GM18519 (cell line): ENCODE data around the gene RNF212B.

Experiments
- ATAC-seq: cut with Tn5 transposase; IDR thresholded peaks from one replicate; pipeline ENCODE4 v1.9.1; 2021; ENCODE audit warnings: mild to moderate bottlenecking, moderate library complexity; ENCODE audit not compliant: unreplicated experiment, low FRiP score

RNF212B gene

GRCh38 chr14:23286902-23287479 is 49.3 kb downstream of the RNF212B start:
- no peak for ATAC-seq

GRCh38 chr14:23294734-23295561 is 57.2 kb downstream of the RNF212B start:
- no peak for ATAC-seq

DNA sequence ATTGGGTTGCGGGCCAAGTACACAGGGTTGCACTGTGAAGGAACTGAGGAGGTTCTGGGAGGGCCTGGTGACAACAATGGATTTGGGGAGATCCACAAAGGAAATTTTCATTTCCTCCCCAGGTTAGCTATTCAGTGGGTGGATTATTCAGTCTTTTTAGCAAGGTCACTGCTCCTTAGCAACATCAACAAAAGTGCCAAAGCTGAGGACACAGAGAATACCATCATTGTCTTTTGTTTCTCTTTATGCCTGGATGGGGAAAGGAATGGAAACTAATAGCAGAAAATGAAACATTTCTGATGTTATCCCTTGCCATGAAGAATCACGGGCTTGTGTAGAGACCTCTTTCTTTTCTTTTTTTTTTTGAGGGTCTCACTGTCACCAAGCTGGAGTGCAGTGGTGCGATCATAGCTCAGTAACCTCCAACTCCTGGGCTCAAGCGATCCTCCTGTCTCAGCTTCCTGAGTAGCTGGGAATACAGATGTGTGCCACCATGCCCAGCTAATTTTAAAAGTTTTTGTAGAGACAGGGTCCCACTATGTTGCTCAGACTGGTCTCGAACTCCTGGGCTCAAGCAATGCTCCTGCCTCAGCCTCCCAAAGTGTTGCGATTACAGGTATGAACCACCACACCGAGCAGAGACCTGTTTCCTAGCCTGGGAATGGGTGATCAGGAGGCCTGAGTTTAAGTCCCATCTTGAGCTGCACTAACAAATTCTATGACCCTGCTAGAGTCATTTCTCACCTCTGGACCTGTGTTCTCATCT is 58.5 kb downstream of the RNF212B start:
- ATAC-seq, result no peak

DNA sequence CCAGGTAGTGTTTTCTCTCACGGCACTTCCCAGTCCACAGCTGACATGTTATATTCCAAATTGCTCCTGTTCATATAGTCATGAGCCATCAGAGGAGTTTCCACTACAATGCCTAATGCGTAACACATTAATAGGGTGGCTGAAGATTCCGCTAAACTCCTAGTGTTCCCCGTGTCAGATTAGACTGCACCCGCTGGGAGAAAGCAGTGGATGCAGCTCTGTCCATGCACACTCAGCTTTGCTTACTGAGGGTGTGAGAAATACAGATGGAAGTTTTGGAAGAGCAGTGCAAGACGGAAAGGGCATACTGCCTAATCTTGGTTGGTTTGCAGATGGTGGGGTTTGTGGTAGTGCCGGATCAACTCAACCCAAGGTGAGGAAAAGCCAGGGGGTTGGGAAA is 59.4 kb downstream of the RNF212B start:
- no peak for ATAC-seq

- no peak for ATAC-seq
Observed at GRCh38 chr14:23297611-23298277, 60.0 kb downstream of the RNF212B start.

DNA sequence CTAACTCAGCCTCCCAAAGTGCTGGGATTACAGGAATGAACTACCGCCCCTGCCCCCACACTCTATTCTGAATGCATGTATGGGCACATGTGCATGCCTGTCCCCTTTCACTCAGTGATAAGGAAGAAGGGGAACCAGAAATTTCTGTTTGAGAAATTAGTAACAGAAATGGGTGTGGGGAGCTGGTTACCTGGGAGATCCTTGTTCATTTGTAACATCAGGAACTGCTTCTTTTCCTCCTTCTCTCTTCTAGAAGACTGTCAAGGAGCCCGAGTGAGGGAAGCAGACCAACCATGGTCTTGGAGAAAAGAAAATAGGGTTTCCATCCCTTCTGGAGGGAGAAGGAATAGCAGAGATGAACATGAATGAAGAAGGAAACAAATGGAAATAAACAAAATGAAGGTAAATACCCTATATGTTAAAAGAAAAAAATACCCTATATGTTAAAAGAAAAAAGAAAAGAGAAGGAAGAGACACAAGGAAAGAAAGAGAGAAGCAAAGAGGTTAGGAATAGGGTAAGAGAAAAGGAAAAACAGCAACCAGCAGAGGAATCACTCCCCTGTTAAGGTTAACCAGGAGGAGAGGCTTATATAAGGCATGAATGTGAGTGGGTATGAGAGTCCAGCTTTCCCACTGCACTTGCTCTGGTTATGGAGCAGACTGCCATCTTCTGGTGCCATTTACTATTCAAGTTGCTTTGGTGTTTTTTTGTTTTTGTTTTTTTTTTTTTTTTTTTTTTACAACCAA is 61.6 kb downstream of the RNF212B start:
- no peak for ATAC-seq

GRCh38 chr14:23299986-23300686 is 62.4 kb downstream of the RNF212B start:
- no peak for ATAC-seq

DNA sequence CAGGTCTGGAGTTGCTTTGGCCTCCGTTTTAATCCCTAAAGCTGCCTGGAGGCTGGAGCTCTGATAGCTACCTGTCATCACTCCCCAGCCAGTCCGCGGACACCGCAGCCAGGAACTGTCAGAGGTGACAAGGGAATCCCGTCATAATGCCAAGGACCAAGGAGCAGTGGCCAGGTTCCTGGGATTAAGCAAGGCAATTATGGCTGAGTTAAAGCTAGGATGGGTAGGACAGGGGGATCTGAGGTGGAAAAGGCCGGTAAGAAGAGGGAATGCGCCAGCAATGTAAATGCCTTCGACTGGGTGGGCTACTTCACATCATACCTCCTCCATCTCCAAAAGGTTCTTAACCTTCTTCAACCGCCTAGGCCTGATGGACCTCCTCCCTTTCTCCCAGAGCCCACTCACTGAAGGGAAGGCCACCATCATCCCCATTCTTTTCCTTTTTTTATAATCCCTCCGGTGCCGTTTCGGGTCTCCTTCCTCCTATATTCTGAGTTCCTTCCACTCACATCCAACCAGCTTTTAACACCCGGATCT is 63.0 kb downstream of the RNF212B start:
- ATAC-seq, result no peak

DNA sequence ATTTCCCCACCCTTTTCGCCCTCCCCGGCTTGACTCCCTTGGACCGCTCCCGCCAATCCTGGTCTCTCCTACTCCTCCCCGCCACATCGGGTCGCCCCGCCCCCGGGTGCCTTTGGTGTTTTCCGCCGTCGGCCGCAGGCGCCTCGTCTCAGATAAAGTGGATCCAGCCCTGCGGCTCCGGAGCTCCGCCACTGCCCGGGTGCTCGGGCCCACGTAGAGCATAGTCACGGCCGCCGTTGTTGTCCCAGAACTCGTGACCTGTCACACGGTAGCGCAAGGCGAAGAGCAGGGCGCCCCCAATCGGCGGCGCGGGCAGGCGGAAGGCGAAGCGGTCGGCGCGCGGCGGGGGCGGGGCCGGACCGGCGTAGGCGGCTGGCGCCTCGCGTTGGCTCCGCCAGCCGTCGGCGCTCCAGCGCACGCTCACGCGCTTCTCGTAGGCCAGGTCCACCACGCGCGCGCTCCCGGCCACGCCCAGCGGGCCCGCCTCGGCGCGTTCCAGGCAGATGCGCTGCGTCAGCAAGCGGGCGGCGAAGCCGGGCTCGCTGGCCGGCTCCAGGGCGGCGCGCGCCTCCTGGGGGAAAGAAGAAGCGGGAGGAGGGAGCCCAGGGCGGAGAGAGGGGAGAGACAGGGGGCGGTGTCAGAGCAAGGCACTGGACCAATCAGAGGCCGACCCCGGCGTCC is 63.7 kb downstream of the RNF212B start:
- ATAC-seq, result peak; percentile 62

GRCh38 chr14:23301969-23302289 is 64.2 kb downstream of the RNF212B start:
- ATAC-seq, result peak; percentile 1

DNA sequence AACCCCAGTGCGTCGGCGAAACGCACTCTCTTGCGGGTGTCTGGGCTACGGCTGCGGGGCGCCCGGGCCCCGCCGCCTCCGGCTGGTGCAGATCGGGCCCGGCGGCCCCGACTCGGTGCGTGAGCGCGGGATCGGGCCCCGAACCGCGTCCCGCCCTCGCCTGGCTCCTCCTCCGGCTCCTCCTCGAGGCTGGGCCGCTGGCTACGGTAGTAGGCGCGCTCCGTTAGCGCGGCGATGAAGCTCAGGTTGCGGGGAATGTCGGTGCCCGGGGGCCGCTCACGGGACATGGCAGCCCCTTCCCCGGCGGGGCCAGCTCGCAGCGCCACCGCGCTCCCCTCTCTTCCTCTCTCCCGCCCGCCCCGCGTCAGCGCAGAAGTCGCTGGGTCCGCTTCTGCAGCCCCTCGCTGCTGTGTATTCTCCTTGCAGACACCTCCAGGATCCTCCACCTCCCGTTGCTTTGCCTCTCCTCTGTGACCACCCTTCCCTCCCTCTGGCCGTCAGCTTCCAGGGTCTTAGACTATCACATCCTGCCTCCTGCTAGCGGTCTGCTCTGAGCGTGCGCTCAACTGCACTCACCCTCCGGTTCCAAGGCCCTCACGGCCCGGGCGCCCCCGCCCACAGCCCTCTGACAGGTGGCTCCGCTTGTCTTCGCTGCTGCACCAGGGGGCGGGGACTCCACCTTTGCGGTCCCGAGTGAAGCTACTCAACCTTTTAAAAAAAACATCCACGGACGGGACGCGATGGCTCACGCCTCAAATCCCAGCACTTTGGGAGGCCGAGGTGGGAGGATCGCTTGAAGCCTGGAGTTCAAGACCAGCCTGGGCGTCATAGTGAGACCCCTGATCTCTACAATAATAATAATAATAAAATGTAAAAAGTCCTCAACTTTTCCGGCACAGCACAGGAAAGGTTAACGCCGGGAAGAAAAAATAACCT is 64.8 kb downstream of the RNF212B start, which contains the start of gene PPP1R3E:
TSS of gene PPP1R3E (minus strand) at position 570 of the 936 bp plus-strand sequence. CDS start at position 287, 283 bp downstream.
- peak; percentile 10 for ATAC-seq

- ATAC-seq, result no peak
Observed at GRCh38 chr14:23306412-23307145, 68.8 kb downstream of the RNF212B start, which contains the start of gene BCL2L2. TSS of gene BCL2L2 (plus strand) at chr14:23306833. CDS start at chr14:23307768, 935 bp downstream.

DNA sequence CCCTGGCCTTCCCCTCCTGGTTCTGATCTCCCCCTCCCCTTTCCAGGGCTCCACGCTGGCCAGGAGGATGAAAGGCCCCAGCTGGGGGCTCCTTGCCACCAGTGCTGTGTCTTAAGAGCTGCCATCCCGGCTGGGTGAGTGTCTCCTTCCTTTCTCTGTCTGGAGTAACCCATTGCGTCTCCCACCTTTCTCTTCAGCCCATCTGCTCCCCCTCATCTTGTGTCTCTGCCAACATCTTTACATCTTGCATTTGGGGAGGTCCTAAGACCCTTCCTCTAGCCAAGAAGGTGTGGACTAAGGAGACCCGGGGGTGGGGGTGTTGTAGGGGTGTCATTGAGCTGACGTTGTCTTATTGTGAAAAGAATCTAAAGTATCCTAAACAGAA is 69.4 kb downstream of the RNF212B start:
- ATAC-seq, result no peak

DNA sequence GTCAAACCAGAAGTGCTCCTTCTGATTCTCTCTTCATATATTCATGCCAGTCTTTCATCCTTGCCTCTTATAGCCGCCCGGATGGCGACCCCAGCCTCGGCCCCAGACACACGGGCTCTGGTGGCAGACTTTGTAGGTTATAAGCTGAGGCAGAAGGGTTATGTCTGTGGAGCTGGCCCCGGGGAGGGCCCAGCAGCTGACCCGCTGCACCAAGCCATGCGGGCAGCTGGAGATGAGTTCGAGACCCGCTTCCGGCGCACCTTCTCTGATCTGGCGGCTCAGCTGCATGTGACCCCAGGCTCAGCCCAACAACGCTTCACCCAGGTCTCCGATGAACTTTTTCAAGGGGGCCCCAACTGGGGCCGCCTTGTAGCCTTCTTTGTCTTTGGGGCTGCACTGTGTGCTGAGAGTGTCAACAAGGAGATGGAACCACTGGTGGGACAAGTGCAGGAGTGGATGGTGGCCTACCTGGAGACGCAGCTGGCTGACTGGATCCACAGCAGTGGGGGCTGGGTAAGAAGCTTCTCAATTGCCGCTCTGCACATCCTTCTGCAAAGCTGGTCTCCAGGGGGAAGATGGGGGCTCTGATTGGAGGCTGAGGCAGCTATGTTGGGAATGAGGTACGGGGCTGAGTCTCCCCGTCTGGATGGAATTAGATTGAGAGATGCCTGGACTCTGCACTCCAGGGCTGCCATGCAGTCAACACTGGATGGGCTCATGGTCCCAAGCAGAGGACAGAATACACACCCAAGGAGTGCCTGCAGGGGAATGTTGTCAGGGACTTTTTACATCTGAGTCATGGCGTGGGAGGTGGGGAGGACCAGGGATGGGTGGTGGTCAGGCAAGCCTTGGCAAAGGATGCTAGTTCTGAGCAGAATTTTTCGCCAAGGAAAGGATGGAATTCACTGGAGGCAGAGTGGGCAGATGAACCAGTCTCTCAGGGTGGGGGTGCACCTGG is 70.2 kb downstream of the RNF212B start:
- no peak for ATAC-seq

DNA sequence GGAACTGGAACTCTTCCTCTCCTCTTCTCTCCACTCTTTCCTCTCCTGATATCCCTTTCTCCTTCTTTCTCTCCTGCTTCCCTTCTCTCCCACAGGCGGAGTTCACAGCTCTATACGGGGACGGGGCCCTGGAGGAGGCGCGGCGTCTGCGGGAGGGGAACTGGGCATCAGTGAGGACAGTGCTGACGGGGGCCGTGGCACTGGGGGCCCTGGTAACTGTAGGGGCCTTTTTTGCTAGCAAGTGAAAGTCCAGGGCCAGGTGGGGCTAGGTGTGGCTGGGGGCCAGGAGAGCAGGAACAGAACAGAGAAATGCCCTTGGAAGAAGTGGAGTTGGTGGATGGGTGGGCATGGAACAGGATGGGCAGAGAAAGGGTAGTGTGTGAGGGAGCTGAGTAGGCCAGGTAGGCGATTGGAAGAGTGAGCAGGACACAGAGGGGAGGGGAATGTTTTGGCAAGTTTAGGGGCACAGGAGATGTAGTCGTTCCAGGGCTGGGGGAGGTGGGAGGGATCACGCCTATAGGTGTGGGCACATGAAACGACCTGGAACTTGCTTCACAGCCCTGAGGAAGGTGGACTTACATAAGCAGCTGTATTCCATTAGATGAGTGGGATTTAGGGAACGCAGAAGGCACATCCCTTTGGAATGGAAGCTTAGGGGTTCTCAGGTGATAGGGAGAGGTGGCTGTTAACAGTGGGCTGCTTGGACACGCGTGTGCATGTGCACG is 71.1 kb downstream of the RNF212B start:
- ATAC-seq, result no peak
